Smooth muscle cell (in vitro differentiated cells): ENCODE results near the gene NRAS. TPM values are rescaled to one million over a fixed set of nuclear protein-coding genes. Genes with fewer than 3 reads are reported as not detected.

Source experiments
- DNase-seq: peaks from one replicate; lab custom pipeline; 2025; ENCODE audit not compliant: unreplicated experiment; lab: John Stamatoyannopoulos, UW
- H2AFZ ChIP-seq: fragments of 200-600 bp; sonication (generic); 2 replicates; pipeline ENCODE4 v1.6.0; 2016; ENCODE audit warnings: antibody characterized with exemption, low read depth, mild to moderate bottlenecking
- H3F3A ChIP-seq: fragments of 200-600 bp; sonication (generic); 2 replicates; pipeline ENCODE4 v1.6.0; 2017; ENCODE audit warnings: antibody characterized with exemption, low read depth
- H3K27ac ChIP-seq: fragments of 200-600 bp; sonication (generic); 2 replicates; pipeline ENCODE4 v1.5.1; 2016; ENCODE audit warnings: low read depth, mild to moderate bottlenecking
- H3K27me3 ChIP-seq: fragments of 200-600 bp; sonication (generic); 2 replicates; pipeline ENCODE4 v1.6.1; 2016; ENCODE audit warnings: low read depth, mild to moderate bottlenecking
- H3K36me3 ChIP-seq: fragments of 200-600 bp; sonication (generic); 2 replicates; pipeline ENCODE4 v1.5.1; 2016; ENCODE audit warnings: low read depth
- H3K4me1 ChIP-seq: fragments of 200-600 bp; sonication (generic); 2 replicates; pipeline ENCODE4 v1.5.1; 2016; ENCODE audit warnings: low read depth
- H3K4me2 ChIP-seq: fragments of 200-600 bp; sonication (generic); 2 replicates; pipeline ENCODE4 v1.6.0; 2016; ENCODE audit warnings: mild to moderate bottlenecking
- H3K4me3 ChIP-seq: fragments of 200-600 bp; sonication (generic); 2 replicates; pipeline ENCODE4 v1.5.1; 2016; ENCODE audit warnings: mild to moderate bottlenecking
- H3K79me2 ChIP-seq: fragments of 200-600 bp; sonication (generic); 2 replicates; pipeline ENCODE4 v1.6.0; 2016; ENCODE audit warnings: low read depth, mild to moderate bottlenecking
- H3K9ac ChIP-seq: fragments of 200-600 bp; sonication (generic); 2 replicates; pipeline ENCODE4 v1.6.0; 2016; ENCODE audit warnings: low read depth
- H3K9me3 ChIP-seq: fragments of 200-600 bp; sonication (generic); replicated peaks from 2 replicates; pipeline ENCODE4 v1.5.1; 2016; ENCODE audit warnings: low read depth
- H4K20me1 ChIP-seq: fragments of 200-600 bp; sonication (generic); 2 replicates; pipeline ENCODE4 v1.6.0; 2016; ENCODE audit warnings: low read depth
- WGBS: methylation state at CpG from one replicate; pipeline ENCODE4 v1.1.7; 2016; ENCODE audit warnings: low lambda C conversion rate; 5-methylcytosine and 5-hydroxymethylcytosine counted together
- polyA plus RNA-seq: library from polyadenylated mRNA; unstranded; fragments of >200 nt; fragmentation: Nextera tagmentation; extraction: Ambion mirVana; gene quantifications from 2 replicates; pipeline ENCODE4 v1.2.1, GENCODE V29; 2016
- total RNA-seq: library from RNA; depleted of rRNA; stranded (reverse); fragments of >200 nt; gene quantifications from 2 replicates; pipeline ENCODE4 v1.2.3, GENCODE V29; 2014
- TF ChIP-seq, protein P1 (sequence below): fragments of 200-600 bp; sonication (generic); IDR thresholded peaks from 2 replicates; pipeline ENCODE4 v1.5.1; 2017; ENCODE audit warnings: borderline replicate concordance, mild to moderate bottlenecking, antibody characterized with exemption; ENCODE audit not compliant: insufficient read depth, poor library complexity, severe bottlenecking

Gene NRAS
- total and polyA plus RNA-seq, 2 experiments from 2014 or later = 37.0 to 84.7 TPM

DNA sequence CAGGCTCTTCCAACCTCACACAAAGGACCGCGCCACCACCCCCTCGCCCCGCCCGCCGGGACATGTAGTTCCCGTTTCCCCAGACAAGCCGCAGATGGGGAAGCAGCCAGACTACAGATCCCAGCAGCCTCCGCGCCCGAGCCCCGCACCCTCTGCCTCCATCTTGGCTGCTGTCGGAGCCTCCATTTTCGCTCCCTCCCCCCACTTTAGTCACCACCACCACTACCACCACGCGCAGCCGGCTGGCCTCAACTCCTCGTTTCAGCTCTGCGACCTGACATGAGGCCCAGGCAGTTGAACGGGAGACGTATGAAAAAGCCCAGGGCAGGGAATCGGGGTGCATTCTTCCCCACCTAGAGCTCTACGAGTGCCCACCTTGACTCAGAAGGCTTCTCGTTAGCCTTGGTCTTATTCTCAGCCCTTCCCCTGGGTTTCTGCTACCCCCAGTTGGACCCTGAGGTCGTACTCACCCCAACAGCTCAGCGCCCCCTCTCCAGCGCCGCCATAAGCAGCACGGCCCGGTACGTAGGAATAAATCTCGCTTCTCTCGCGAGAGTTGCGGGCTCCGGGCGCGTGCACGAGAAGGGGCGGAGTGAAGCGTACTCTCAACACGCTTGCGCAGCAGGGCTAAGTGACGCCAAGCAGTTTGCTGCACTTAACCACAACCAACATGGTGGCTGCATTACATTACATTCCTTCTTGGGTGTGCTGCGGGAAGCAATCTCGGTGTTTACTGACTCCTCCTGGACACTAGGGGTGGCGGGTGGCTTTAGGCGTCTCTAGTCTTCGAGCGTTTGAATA, 41.1 kb upstream of the NRAS start, which contains the start of gene CSDE1:
CSDE1 (minus strand) TSS at position 530 of the 801 bp plus-strand sequence. CDS start 18,094 bp downstream, outside the sequence.
- TF ChIP-seq, protein P1, sequence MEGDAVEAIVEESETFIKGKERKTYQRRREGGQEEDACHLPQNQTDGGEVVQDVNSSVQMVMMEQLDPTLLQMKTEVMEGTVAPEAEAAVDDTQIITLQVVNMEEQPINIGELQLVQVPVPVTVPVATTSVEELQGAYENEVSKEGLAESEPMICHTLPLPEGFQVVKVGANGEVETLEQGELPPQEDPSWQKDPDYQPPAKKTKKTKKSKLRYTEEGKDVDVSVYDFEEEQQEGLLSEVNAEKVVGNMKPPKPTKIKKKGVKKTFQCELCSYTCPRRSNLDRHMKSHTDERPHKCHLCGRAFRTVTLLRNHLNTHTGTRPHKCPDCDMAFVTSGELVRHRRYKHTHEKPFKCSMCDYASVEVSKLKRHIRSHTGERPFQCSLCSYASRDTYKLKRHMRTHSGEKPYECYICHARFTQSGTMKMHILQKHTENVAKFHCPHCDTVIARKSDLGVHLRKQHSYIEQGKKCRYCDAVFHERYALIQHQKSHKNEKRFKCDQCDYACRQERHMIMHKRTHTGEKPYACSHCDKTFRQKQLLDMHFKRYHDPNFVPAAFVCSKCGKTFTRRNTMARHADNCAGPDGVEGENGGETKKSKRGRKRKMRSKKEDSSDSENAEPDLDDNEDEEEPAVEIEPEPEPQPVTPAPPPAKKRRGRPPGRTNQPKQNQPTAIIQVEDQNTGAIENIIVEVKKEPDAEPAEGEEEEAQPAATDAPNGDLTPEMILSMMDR = peak; percentile 39
- Histone ChIP-seq H4K20me1 (peaks cover 46% of the 10 kb centered on the region), H3K4me1 (peaks cover 30% of the 10 kb centered on the region), H3K9me3 (no peaks in the 10 kb centered on the region), H3K9ac (peak within 1 kb of the TSS; percentile 100), H2AFZ (peak within 1 kb of the TSS; percentile 91), H3K79me2 (peaks cover 46% of the 10 kb centered on the region), H3K27ac (peak within 1 kb of the TSS; percentile 99), H3K36me3 (no peaks in the 10 kb centered on the region), H3K4me3 (peak within 1 kb of the TSS; percentile 83), H3F3A (peaks cover 3% of the 10 kb centered on the region), H3K27me3 (no peaks in the 10 kb centered on the region), H3K4me2 (peak within 1 kb of the TSS; percentile 95)
- peak; percentile 78 for DNase-seq
- under 1% methylated on average over 50 of the region's 50 CpGs for WGBS

DNA sequence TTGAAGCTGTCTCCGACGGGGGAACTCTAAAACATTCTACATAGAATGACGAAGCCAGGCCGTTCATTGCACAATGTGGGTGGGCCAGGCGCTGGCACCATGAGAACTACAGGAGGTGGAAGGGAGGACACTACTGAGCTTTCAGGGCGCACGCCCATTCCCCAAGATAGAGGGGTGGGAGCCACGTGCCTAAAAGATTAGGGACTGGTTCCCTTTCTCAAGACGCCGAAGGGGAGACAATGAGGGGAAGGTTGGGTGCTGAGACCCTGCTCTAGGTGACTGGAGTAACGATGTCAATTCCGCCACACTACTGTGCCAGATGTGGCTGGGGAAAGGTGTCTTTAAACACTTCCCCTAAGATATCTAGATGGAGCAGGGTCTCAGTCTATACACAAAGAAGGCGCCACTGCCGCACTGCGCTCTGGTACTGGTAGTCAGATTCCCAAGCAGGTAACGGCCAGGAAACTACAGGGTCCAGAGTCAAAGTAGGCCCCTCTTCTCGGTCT, 40.4 kb upstream of the NRAS start:
- TF ChIP-seq, protein P1 = no peak
- H3K27me3 ChIP-seq = no peaks in the 10 kb centered on the region
- peak overlapping the region; percentile 100 for H3K9ac ChIP-seq
- H4K20me1 ChIP-seq = peaks cover 53% of the 10 kb centered on the region
- no peak for DNase-seq
- peaks cover 30% of the 10 kb centered on the region for H3K4me1 ChIP-seq
- no peaks in the 10 kb centered on the region for H3K9me3 ChIP-seq
- WGBS = under 1% methylated on average over 17 of the region's 17 CpGs
- no peak overlapping the region for H2AFZ ChIP-seq
- peak overlapping the region; percentile 95 for H3K4me2 ChIP-seq
- peak overlapping the region; percentile 99 for H3K27ac ChIP-seq
- H3K79me2 ChIP-seq = peaks cover 52% of the 10 kb centered on the region
- peaks cover 3% of the 10 kb centered on the region for H3F3A ChIP-seq
- H3K36me3 ChIP-seq = no peaks in the 10 kb centered on the region
- H3K4me3 ChIP-seq = peak overlapping the region; percentile 83

DNA sequence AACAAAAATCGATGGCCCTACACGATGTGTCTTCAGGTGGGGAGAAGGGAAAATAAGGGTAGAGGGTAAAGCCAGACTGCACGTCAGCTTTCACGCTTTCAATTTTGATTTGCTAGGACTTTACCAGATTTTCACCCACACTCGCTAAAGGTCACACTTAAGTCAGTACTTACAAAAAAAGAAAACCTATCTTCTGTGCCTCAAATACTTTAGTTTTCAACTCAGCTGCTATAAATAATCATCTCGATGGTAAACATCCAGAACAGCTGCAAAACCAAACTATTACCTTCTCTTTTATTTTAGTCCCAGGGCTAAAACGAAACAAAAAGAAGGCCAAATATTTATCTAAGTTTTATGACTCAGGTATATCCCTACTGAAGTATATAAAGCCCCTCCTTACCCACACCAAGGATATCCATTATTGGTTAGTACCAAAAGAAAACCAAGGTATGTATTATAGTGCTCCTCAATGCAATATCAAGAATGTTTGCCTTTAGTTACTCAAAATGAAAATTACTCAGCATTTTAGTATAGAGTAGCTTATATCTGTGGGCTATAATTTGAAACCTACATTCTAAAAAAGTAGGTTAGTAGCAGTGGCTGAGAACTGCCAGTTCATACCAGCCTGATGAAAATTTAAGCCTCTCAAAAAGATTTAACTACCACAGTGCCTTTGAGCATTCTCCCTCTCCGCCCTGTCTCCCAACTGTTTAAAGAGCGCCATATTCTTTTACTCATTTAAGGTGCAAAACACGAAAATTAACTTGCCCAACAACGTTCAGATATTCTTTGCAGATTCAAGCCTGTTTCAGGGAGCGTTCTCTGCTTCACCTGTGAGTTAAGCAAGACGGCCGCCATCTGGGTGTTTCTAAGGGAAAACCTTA, 39.7 kb upstream of the NRAS start:
- H3K4me1 ChIP-seq = peaks cover 30% of the 10 kb centered on the region
- H3K27ac ChIP-seq = peak overlapping the region; percentile 99
- no peaks in the 10 kb centered on the region for H3K36me3 ChIP-seq
- peaks cover 60% of the 10 kb centered on the region for H4K20me1 ChIP-seq
- no peaks in the 10 kb centered on the region for H3K27me3 ChIP-seq
- H3F3A ChIP-seq = peaks cover 3% of the 10 kb centered on the region
- H3K4me2 ChIP-seq = peak overlapping the region; percentile 95
- 37% methylated on average over 14 of the region's 14 CpGs for WGBS
- peak overlapping the region; percentile 83 for H3K4me3 ChIP-seq
- H2AFZ ChIP-seq = no peak overlapping the region
- H3K9me3 ChIP-seq = no peaks in the 10 kb centered on the region
- DNase-seq = no peak
- H3K9ac ChIP-seq = peak overlapping the region; percentile 100
- peaks cover 60% of the 10 kb centered on the region for H3K79me2 ChIP-seq
- TF ChIP-seq, protein P1 = no peak
